ENCODE measurements around the gene TTC17. TPM values are rescaled to one million over a fixed set of nuclear protein-coding genes. Genes with fewer than 3 reads are reported as not detected.

Gene TTC17
- total and polyA plus RNA-seq, 2 of the 8 experiments (the other 6 are each of a cell fraction or from before 2014, with no cell fraction given): 65.1 to 80.1 TPM

DNA sequence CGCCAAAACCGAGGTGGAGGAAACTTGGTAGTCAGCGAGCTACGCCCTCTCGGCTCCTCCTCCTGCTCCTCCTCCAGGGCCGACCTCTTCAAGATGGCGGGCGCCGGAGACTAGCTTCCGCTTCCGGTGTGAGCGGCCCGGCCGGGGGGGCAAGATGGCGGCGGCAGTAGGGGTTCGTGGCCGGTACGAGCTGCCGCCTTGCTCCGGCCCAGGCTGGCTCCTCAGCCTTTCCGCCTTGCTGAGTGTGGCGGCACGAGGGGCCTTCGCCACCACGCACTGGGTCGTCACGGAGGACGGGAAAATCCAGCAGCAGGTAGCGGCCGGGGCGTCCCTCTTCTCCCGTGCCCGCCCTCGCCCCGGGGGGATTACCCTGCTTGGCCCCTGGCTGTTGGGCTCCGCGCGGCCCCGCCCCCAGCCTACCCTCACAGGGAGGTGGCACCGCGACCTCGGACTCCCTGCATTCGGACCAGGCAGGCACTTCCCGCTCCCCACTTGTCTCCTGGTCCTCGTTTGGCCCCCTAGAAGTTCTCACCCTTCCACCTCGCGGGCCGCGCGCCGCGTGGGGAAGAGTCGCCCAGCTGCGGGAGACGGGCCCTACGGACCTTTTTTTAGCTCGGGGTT is at the start of gene TTC17 (continued):
- TF ChIP-seq, protein P1, sequence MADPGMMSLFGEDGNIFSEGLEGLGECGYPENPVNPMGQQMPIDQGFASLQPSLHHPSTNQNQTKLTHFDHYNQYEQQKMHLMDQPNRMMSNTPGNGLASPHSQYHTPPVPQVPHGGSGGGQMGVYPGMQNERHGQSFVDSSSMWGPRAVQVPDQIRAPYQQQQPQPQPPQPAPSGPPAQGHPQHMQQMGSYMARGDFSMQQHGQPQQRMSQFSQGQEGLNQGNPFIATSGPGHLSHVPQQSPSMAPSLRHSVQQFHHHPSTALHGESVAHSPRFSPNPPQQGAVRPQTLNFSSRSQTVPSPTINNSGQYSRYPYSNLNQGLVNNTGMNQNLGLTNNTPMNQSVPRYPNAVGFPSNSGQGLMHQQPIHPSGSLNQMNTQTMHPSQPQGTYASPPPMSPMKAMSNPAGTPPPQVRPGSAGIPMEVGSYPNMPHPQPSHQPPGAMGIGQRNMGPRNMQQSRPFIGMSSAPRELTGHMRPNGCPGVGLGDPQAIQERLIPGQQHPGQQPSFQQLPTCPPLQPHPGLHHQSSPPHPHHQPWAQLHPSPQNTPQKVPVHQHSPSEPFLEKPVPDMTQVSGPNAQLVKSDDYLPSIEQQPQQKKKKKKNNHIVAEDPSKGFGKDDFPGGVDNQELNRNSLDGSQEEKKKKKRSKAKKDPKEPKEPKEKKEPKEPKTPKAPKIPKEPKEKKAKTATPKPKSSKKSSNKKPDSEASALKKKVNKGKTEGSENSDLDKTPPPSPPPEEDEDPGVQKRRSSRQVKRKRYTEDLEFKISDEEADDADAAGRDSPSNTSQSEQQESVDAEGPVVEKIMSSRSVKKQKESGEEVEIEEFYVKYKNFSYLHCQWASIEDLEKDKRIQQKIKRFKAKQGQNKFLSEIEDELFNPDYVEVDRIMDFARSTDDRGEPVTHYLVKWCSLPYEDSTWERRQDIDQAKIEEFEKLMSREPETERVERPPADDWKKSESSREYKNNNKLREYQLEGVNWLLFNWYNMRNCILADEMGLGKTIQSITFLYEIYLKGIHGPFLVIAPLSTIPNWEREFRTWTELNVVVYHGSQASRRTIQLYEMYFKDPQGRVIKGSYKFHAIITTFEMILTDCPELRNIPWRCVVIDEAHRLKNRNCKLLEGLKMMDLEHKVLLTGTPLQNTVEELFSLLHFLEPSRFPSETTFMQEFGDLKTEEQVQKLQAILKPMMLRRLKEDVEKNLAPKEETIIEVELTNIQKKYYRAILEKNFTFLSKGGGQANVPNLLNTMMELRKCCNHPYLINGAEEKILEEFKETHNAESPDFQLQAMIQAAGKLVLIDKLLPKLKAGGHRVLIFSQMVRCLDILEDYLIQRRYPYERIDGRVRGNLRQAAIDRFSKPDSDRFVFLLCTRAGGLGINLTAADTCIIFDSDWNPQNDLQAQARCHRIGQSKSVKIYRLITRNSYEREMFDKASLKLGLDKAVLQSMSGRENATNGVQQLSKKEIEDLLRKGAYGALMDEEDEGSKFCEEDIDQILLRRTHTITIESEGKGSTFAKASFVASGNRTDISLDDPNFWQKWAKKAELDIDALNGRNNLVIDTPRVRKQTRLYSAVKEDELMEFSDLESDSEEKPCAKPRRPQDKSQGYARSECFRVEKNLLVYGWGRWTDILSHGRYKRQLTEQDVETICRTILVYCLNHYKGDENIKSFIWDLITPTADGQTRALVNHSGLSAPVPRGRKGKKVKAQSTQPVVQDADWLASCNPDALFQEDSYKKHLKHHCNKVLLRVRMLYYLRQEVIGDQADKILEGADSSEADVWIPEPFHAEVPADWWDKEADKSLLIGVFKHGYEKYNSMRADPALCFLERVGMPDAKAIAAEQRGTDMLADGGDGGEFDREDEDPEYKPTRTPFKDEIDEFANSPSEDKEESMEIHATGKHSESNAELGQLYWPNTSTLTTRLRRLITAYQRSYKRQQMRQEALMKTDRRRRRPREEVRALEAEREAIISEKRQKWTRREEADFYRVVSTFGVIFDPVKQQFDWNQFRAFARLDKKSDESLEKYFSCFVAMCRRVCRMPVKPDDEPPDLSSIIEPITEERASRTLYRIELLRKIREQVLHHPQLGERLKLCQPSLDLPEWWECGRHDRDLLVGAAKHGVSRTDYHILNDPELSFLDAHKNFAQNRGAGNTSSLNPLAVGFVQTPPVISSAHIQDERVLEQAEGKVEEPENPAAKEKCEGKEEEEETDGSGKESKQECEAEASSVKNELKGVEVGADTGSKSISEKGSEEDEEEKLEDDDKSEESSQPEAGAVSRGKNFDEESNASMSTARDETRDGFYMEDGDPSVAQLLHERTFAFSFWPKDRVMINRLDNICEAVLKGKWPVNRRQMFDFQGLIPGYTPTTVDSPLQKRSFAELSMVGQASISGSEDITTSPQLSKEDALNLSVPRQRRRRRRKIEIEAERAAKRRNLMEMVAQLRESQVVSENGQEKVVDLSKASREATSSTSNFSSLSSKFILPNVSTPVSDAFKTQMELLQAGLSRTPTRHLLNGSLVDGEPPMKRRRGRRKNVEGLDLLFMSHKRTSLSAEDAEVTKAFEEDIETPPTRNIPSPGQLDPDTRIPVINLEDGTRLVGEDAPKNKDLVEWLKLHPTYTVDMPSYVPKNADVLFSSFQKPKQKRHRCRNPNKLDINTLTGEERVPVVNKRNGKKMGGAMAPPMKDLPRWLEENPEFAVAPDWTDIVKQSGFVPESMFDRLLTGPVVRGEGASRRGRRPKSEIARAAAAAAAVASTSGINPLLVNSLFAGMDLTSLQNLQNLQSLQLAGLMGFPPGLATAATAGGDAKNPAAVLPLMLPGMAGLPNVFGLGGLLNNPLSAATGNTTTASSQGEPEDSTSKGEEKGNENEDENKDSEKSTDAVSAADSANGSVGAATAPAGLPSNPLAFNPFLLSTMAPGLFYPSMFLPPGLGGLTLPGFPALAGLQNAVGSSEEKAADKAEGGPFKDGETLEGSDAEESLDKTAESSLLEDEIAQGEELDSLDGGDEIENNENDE (IDR thresholded peaks at IDR 0.05; ENCODE audit: insufficient replicate concordance, low read length): no peak
- TF ChIP-seq SRF (IDR thresholded peaks at IDR 0.05; ENCODE audit: low read depth, low read length): no peak
- TF ChIP-seq ASH2L (IDR thresholded peaks at IDR 0.05; ENCODE audit: low read length): peak; percentile 99
- TF ChIP-seq, protein P2, sequence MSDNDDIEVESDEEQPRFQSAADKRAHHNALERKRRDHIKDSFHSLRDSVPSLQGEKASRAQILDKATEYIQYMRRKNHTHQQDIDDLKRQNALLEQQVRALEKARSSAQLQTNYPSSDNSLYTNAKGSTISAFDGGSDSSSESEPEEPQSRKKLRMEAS (IDR thresholded peaks at IDR 0.05): peak; percentile 69
- no peak for TF ChIP-seq EGR1 (IDR thresholded peaks at IDR 0.05; ENCODE audit: borderline replicate concordance, low read depth, low read length)
- TF ChIP-seq JUND (IDR thresholded peaks at IDR 0.05; ENCODE audit: low read length): no peak
- no peak for TF ChIP-seq BCL11A (IDR thresholded peaks at IDR 0.05; ENCODE audit: low read depth in 2 of 2, low read length in 2 of 2)
- no peak for TF ChIP-seq EZH2 (IDR thresholded peaks at IDR 0.05; ENCODE audit: low read depth, low read length, severe bottlenecking)
- TF ChIP-seq PHF8 (conservative IDR thresholded peaks at IDR 0.05; ENCODE audit: low read depth, low read length): peak; percentile 100
- no peak for TF ChIP-seq CBX8 (IDR thresholded peaks at IDR 0.05; ENCODE audit: borderline replicate concordance, low read depth, low read length)

Measured in H1 (cell line).